NCI-H2081 (cell line): ENCODE results near the gene WDPCP.
"Not testable (repeated sequence)": the region's sequence is repeated elsewhere in the genome, so short reads cannot be mapped to it uniquely, and the experiment has no call there.

Experiments
- DNase-seq, 2 experiments: peaks; one replicate each; lab custom pipeline; 2025; lab: John Stamatoyannopoulos, UW

WDPCP gene

DNA sequence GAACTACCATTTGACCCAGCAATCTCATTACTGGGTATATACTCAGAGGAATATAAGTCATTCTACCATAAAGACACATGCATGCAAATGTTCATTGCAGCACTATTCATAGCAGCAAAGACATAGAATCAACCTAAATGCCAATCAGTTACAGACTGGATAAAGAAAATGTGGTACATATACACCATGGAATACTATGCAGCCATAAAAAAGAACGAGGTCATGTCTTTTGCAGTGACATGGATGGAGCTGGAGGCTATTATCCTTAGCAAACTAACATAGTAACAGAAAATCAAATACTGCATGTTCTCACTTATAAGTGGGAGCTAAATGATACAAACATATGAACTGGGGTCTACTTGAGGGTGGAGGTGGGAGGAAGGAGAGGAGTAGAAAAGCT, 230.6 kb downstream of the WDPCP start:
- DNase-seq = not testable (repeated sequence)

DNA sequence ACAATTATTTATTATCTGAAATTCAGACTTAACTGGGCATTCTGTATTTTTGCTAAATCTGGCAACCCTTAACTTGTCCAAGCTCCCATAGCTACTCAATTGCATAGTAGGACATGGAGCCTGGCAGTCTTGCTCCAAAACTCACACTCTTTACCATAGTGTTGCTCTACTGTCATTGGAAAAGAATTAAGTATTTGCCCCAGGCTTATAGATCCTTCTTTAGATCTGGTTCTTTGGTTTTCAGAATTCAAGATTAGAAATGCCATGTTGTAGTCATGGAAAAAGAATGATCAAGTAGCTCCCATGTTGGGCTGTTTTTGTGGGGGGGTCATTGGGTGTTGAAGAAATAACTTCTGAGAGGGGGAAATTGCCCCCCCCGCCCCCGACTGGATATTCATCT, 240.9 kb downstream of the WDPCP start:
- no peak for DNase-seq

DNA sequence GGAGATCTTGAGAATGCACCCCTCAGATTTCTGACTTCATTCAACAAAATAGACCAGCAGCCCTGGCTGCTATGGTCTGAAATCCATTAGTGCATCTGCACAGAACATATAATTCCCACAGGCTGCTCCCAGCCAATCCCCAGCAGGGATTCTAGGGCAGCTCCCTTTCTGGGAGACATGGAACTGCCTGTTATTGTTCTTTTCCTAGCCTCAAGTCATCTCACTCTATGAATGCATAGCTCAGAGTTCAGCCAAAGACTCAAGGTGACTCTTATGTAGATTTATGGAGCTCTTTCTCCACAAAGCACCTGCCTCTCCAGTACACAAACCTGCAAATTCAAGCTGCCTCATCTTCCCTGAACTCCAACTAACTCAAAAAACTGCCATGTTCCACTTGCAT, 241.9 kb downstream of the WDPCP start:
- no peak for DNase-seq

DNA sequence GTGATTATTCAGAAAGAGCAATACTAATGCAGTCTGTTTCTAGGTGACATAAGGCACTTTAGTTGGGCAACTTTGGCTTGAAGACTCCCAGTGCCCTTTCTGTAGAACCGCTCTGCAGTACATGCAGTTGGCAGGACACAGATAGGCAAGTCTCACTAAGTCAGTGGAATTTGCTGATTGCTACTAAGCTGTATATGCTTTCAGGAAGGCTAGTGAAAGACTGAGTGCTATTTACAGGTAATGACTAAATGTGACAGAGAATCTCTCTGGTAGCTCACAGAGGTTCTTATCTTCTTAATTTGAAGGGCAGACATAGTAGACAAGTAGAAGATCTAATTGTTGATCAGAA, 243.0 kb downstream of the WDPCP start:
- DNase-seq = no peak

DNA sequence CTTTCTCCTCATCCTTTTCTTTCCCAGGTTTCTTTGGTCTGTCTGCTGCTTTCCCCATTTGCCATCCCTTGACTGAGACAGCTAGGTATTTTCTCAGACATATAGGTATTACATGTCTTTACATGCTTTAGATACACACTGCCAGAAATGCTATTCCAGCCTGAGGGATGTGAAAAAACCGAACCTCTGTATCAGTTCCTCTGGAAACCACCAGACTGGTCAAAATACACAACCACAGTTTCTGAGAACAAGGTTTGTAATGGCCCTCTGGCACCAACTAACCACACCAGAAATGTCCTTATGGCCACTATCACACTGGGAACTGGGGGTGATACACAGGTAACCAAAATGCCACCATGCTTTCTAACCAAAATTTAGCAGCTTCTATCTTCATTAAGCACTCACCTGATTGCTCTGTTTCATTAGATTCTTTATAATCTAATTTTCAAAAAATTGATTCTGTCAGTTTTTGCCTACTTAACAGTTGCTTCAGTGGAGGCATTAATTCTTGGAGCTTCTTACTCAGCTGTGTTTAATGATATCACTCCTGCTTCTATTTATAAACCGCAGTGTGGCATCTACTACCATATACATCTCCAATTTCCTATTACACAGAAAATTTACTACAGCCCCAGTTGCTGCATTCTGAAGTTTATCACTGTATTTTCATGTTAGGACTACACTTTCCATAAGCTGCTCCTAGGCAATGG, 243.5 kb downstream of the WDPCP start:
- DNase-seq = no peak

DNA sequence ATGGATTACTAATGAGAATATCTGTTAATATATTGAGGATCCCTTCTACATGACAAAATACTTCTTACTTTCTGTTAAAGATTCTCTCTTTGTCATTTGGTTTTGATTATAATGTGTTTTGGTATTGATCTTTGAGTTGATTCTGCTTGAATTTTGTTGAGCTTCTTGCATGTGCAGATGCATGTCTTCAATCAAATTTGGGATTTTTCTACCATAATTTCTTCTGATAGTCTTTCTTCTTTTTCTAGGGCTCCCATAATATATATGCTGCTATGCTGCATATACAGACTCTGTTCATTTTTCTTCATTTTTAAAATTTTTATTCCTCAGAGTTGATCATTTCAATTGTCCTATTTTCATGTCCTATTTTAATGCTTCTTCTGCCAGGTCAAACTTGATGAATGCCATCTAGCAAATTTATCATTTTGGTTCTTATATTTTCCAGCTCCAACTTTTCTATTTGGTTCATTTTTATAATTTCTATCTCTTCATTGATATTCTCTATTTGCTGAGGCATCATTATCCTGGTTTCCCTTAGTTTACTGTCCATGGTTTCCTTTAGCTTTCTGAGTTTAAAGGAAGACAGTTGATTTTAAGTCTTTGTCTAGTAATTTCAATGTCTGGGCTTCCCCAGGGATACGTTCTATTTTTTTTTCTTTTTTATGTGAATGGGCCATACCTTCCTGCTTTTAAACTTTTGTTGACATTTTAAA, 244.7 kb downstream of the WDPCP start:
- no peak for DNase-seq

DNA sequence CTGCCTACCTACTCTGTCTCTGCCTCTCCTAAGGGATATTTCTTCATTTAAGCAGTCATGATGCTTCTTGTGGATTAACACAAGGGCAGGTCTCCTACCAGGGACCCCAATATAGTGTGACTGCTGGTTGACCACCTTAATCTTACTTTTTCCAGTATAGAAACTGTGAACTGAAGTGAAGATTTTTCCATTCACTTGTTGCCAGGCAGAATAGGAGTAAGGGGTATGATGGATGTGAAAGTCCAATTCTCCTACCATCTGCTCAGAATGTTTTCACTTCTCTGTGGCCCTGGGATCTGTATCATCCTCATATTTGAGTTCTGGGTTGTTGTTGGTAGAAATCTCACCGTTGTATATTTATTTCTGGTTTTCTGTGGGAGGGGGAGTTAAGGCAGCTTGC, 247.8 kb downstream of the WDPCP start:
- DNase-seq = no peak

DNA sequence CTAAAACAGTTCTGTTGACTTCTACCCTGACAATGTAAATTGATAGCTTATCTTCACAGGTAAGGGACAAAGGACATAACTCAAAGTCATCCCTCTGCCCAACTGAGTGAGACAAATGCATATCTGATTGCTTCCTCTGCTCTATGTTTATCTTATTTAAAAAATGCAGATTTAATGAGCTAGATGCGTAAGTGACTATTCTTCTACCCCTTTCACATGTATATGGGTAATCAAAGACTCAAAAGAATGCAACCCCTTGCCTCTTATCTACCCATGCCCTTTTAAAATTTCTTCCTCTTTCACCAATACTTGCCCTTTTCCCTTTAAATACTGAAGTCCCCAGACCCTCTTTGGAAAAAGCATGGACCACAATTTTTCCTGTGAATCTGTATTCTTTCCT, 253.4 kb downstream of the WDPCP start:
- DNase-seq = no peak

DNA sequence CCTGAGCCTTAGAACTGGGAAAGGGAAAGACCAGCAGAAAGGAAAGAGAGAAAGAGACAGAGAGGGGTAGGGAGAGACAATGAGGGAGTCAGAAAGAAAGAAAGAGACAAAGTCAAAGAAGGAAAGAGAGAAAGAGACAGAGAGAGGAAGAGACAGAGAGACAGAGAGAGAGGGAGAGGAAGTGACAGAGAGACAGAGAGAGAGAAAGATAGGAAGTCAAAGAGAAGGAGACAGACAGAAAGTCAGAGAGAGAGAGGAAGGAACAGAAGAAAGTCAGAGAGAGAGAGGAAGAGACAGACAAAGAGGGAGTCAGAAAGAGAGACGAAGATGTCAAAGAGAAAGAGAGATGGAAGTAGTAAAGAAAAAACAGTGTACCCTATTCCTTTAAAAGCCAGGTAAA, 261.8 kb downstream of the WDPCP start:
- no peak for DNase-seq

DNA sequence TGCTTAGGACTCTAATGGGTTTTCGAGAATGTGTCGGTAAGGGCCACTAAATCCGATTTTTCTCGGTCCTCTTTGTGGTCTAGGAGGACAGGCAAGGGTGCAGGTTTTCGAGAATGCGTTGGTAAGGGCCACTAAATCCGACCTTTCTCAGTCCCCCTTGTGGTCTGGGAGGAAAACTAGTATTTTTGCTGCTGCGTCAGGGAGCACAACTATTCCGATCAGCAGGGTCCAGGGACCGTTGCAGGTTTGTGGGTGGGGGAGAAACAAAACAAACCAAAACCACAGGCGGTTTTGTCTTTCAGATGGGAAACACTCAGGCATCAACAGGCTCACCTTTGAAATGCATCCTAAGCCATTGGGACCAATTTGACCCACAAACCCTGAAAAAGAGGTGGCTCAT, 264.6 kb downstream of the WDPCP start:
- DNase-seq = not testable (repeated sequence)

DNA sequence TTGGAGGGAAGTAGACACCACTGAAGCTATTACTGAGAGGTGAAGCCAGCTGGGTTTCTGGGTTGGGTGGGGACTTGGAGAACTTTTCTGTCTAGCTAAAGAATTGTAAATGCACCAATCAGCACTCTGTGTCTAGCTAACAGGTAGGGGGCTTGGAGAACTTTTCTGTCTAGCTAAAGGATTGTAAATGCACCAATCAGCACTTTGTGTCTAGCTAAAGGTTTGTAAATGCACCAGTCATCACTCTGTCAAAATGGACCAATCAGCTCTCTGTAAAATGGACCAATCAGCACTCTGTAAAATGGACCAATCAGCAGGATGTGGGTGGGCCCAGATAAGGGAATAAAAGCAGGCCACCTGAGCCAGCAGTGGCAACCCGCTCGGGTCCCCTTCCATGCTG, 266.3 kb downstream of the WDPCP start:
- DNase-seq = not testable (repeated sequence)

DNA sequence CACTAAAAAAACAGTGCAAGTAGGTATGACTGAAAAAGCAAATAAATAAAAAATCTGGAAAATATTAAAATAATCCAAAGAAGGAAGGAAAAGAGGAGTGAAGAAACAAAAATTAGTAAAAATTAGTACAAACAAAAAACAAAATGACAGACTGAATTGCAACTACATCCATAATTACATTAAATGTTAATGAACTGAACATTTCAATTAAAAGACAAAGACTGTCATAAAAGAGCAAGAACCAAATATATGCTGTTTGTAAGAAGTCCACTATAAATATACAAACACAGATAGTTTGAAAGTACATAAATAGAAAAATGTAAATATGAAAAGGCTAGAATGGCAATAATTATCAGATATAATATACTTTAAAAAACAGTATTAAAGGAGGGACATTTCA, 267.6 kb downstream of the WDPCP start:
- no peak for DNase-seq

DNA sequence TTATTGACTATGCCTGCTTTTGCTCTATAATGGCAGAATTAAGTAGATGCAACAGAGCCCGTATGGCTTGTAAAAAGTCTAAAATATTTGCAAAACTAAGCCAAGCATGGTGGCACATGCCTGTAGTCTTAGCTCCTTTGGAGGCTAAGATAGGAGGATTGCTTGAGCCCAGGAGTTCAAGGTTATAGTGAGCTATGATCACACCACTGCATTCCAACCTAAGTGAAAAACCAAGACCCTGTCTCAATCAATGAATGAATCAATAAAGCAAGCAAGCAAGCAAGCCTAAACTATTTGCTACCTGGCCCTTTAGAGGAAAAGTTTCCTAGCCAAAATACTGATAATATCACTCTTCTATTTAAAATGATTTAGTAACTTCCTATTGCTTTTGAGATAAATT, 277.7 kb downstream of the WDPCP start:
- DNase-seq = no peak

DNA sequence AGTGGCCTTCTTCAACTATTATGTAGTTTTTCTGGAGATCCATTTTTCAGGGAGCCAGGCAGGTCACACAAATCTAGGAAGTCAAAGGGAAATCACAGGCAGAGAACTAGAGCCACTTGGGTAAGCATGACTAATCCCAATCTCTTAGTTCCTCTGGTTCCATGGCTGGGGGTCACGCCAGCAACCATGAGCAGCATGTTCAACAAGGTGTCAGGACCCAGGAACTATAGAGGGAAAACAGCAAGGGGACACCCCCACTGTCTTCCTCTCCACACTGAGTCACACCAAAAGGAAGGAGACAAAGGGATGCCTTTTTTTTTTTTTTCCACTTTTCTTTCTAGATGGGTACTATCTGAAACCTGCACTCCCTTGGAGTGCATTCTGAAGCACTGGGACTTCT, 286.8 kb downstream of the WDPCP start:
- no peak for DNase-seq

DNA sequence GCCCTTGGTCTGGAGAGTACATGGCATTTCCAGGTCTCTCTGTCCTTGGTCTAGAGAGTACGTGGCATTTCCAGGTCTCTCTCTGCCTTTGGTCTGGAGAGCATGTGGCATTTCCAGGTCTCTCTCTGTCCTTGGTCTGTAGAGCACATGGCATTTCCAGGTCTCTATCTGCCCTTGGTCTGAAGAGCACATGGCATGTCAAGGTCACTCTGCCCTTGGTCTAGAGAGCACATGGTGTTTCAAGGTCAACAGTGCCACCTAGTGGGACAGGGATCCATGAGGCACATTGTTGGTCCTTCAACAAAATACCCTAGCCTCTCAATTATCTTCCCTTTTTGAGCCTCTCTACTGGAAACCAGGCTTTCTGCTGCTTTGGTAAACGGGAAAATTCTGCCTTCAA, 287.4 kb downstream of the WDPCP start:
- DNase-seq = peak in 1 of 2 experiments; percentile 13

DNA sequence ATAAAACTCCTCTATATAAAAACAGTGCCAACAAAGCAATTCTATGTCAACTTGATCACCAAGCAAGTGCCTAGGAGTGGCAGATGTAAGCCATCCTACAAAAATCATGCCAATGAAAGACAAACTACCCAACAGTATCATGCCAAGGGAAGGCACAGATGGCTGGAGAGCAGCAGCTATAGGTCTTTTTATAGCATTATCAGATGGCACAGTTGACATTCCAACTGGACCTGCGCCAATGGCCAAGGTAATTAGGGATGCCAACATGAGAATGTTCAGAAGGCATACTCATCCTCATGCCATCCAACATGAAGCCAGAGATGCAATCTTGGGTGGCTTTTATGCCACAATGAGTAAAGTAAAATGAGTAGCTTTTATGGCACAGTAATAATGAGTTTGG, 300.3 kb downstream of the WDPCP start:
- no peak for DNase-seq

DNA sequence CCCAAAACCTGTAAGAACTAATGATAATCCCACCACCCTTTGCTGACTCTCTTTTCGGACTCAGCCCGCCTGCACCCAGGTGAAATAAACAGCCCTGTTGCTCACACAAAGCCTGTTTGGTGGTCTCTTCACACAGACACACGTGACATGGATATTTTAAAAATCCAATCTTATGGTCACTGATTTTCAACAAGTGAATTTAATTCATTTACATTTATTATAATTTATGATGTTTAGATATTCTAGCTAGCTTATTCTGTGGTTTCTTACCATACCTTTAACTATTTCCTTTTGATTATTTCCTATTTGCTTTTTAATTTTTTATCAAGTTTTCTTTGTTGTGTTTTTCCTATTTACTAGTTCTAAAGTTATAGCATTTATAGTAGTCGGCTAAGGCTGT, 301.8 kb downstream of the WDPCP start:
- DNase-seq = not testable (repeated sequence)

DNA sequence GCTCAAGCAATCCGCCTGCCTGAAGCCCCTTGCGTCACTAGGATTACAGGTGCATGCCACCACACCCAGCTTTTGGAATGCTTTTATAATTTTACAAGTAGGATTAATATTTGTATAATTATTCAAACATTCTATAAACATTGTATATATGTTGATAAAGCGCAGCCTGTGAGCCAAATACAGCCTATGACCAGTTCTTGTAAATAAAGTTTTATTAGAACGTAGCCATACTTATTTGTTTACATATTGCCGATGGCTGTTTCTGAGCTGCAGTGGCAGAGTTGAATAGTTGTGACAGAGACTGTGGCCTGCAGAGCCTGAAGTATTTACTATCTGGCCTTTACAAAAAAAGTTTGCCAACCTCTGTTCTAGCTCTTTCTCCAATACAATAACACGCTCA, 305.0 kb downstream of the WDPCP start:
- no peak for DNase-seq

DNA sequence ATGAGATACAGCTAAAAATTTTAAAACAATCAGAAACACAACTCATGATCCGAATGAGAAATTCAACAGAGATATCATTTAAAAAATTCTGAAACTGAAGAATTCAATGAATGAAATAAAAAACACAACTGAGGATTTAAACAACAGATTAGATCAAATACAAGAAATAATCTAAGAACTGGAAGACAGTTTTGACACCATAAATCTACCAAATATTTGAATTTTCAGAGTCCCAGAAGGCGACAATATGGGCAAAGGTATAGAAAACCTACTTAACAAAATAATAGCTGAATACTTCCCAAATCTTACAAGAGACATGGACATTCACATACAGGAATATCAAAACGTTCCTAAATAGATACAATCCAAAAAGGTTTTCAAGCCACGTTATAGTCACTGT, 315.7 kb downstream of the WDPCP start:
- DNase-seq = no peak

DNA sequence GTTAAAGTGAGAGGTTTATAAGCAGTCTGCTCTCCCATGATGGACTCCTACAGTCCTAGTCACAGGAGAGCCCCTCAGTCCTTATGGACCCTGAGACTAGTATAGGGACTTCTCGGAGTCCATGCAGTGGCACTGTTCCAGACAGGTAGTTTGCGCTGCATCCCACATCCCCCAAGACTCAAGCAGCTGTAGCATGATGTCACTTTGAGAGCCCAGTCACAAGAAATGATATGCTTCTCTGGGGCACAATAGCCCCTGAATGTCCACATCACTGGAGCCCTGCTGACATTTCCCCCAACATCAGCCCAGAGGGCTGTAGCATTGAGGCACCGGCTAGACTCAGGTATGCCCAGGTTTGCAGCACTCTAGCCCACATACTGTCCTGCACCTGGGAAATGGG, 317.6 kb downstream of the WDPCP start:
- DNase-seq = no peak

DNA sequence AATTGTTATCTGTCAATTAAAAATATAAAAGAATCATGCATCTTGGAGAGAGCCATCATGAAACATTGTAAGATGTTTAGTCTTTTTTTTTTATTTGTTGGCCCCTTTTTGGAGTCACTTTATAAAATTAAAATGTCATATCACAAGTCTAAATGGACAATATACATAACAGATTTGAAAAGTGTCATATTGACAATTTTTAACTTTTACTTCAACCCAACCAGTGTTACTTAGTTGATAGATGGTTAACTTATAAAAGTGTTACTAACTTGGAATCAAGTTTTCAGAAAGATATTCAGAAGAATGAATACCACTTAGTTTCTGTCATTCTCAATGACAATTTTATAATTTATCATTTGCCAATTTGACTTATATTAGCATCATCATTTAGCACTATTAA, 319.3 kb downstream of the WDPCP start:
- DNase-seq = no peak

DNA sequence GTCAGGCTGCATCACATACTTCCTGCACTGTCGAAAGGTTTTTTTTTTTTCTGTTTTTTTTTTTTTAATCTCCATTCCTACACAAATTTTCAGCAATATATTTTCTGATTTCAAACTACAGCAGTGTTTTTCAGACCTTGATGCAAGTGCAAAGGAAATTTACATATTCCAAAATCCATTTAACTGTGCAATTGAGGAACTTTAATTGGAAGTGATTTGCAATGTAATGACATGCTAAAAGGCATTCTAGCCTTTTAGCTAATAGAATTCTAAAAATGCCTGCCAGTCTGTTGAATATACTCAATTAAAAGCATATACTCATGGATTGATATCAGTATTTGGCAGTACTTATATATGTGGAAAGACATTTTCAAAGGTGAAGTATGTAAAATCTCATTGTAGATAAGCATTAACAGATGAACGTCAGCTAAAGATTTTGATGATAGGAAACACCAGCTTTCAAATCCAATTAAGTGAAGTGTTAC, 327.1 kb downstream of the WDPCP start:
- DNase-seq = no peak

DNA sequence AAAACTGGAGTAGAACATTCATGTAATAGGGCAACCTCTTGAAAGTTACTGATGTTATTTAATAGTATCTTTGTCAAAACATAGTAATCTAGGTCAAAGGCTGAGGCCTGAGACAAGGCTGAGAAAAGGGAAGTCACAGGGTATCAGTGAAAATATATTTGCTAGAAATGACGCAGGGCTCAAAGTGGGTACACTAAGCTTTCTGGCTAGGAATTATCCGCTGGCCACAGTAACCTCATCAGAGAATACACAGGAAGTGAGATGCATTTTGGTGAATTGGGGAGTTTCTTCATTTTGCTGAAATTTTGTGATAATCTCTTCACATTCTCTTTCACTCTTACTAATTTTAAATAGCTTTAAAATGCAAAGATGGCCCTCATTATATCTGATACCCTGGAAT, 330.8 kb downstream of the WDPCP start:
- DNase-seq = no peak

DNA sequence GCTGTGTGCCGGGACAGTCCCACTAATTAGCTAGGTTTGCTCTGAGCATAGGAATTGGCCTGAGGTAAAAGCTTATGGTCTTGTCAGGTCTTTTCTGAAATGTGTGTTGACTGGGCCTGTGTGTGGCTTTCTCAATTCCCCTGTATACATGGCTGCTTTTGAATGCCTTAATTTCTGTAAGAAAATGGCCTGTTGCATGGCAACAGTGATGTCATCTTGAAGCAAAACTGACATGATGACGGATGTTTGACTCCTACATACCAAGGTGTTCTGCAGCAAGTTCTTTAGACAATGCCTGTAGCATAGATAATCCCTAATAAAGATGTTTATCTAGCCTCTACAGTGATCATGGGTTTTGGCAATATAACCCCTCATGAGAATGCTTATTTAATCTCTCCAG, 339.1 kb downstream of the WDPCP start:
- DNase-seq = no peak
